ENCODE results near the gene TAS2R8.

TAS2R8 gene

GRCh38 chr12:10807186-10807585 lies at the start of gene TAS2R8:
Gene TAS2R8, minus strand, starts transcription at chr12:10807286. Its CDS starts 306 bp downstream, at chr12:10806980.
- Histone ChIP-seq H3K9me3 (ENCODE audit: control insufficient read depth, insufficient read depth, low read length) (no peaks in the 10 kb centered on the region), H3K27ac (ENCODE audit: low read depth, low read length) (no peak within 1 kb of the TSS), H3K4me1 (ENCODE audit: control insufficient read depth, insufficient read depth, low read length) (peaks cover 19% of the 10 kb centered on the region), H3K4me3 (ENCODE audit: low read depth, low read length) (no peak within 1 kb of the TSS), H3K27me3 (ENCODE audit: control insufficient read depth, insufficient read depth, low read length) (no peaks in the 10 kb centered on the region), H3K9ac (ENCODE audit: low read depth, low read length) (no peak within 1 kb of the TSS), H3K36me3 (ENCODE audit: control insufficient read depth, insufficient read depth, low read length) (no peaks in the 10 kb centered on the region)

GRCh38 chr12:10855807-10856206 lies 48.7 kb upstream of the TAS2R8 start:
- Histone ChIP-seq H3K9ac (ENCODE audit: low read depth, low read length) (no peak overlapping the region), H3K4me3 (ENCODE audit: low read depth, low read length) (no peak overlapping the region), H3K9me3 (ENCODE audit: control insufficient read depth, insufficient read depth, low read length) (peaks cover 26% of the 10 kb centered on the region), H3K27ac (ENCODE audit: low read depth, low read length) (no peak overlapping the region), H3K36me3 (ENCODE audit: control insufficient read depth, insufficient read depth, low read length) (no peaks in the 10 kb centered on the region), H3K27me3 (ENCODE audit: control insufficient read depth, insufficient read depth, low read length) (no peaks in the 10 kb centered on the region), H3K4me1 (ENCODE audit: control insufficient read depth, insufficient read depth, low read length) (no peaks in the 10 kb centered on the region)

GRCh38 chr12:10853776-10854175 lies 46.7 kb upstream of the TAS2R8 start:
- Histone ChIP-seq H3K27me3 (ENCODE audit: control insufficient read depth, insufficient read depth, low read length) (no peaks in the 10 kb centered on the region), H3K36me3 (ENCODE audit: control insufficient read depth, insufficient read depth, low read length) (no peaks in the 10 kb centered on the region), H3K9ac (ENCODE audit: low read depth, low read length) (no peak overlapping the region), H3K9me3 (ENCODE audit: control insufficient read depth, insufficient read depth, low read length) (peaks cover 26% of the 10 kb centered on the region), H3K4me3 (ENCODE audit: low read depth, low read length) (no peak overlapping the region), H3K4me1 (ENCODE audit: control insufficient read depth, insufficient read depth, low read length) (no peaks in the 10 kb centered on the region), H3K27ac (ENCODE audit: low read depth, low read length) (no peak overlapping the region)

DNA sequence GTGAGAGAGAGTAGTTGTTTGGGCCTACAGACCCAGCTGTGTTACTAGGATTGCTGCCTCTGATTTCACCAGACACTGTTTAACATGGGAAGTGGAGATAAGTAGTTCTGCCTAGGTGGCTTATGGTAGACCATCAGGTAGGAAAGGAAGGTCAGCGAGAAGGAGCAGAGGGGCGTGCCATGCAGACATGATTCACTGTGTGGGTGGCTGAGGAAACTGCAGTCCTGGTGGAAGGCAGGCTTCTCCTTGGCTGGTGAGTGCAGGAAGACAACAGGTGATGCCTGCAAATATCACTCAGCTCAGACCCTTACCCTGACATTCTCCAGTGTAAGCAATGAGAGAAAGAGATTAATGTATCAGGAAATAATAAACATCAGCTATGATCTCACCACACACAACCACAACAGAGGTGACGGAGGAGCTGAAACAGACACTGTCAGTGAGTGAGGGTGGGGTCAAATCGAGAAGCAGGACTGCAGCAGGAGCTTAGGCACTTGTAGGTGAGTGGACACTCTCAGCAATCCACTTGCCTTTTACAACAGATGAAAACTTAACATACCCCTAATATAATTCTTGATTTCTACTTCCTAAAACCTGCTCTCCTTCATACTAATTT lies 44.3 kb upstream of the TAS2R8 start:
- no peaks in the 10 kb centered on the region for H3K4me1 ChIP-seq (ENCODE audit: control insufficient read depth, insufficient read depth, low read length)
- no peak overlapping the region for H3K4me3 ChIP-seq (ENCODE audit: low read depth, low read length)
- no peaks in the 10 kb centered on the region for H3K27me3 ChIP-seq (ENCODE audit: control insufficient read depth, insufficient read depth, low read length)
- H3K9me3 ChIP-seq (ENCODE audit: control insufficient read depth, insufficient read depth, low read length) = peaks cover 12% of the 10 kb centered on the region
- H3K36me3 ChIP-seq (ENCODE audit: control insufficient read depth, insufficient read depth, low read length) = no peaks in the 10 kb centered on the region
- H3K27ac ChIP-seq (ENCODE audit: low read depth, low read length) = no peak overlapping the region
- H3K9ac ChIP-seq (ENCODE audit: low read depth, low read length) = no peak overlapping the region

GRCh38 chr12:10849425-10849878 lies 42.4 kb upstream of the TAS2R8 start, which contains the start of gene PRR4:
Gene PRR4, minus strand, starts transcription at chr12:10849475. Its CDS starts 38 bp downstream, at chr12:10849437.
- Histone ChIP-seq H3K36me3 (ENCODE audit: control insufficient read depth, insufficient read depth, low read length) (no peaks in the 10 kb centered on the region), H3K9me3 (ENCODE audit: control insufficient read depth, insufficient read depth, low read length) (no peaks in the 10 kb centered on the region), H3K27me3 (ENCODE audit: control insufficient read depth, insufficient read depth, low read length) (no peaks in the 10 kb centered on the region), H3K4me1 (ENCODE audit: control insufficient read depth, insufficient read depth, low read length) (no peaks in the 10 kb centered on the region), H3K4me3 (ENCODE audit: low read depth, low read length) (no peak within 1 kb of the TSS), H3K27ac (ENCODE audit: low read depth, low read length) (no peak within 1 kb of the TSS), H3K9ac (ENCODE audit: low read depth, low read length) (no peak within 1 kb of the TSS)

DNA sequence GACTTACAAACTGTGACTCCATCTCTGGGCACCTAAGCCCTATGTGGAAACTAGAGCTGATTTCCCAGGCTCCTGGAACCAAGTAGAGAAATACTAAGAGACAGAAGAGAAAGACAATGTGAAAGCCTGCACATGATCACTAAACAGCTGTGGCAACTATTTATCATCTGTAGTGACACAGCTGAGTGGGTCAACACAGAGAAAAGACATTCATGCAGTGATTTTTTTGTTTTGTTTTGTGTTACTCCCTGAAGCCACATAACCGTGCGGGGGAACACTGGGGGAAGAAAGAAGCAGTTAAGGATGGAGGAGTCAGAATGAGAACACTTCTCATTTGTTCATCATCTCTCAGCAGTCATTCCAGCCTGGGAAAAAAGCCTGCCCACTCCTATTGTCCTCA lies 40.7 kb upstream of the TAS2R8 start:
- no peaks in the 10 kb centered on the region for H3K9me3 ChIP-seq (ENCODE audit: control insufficient read depth, insufficient read depth, low read length)
- H3K36me3 ChIP-seq (ENCODE audit: control insufficient read depth, insufficient read depth, low read length) = no peaks in the 10 kb centered on the region
- H3K27me3 ChIP-seq (ENCODE audit: control insufficient read depth, insufficient read depth, low read length) = no peaks in the 10 kb centered on the region
- H3K4me3 ChIP-seq (ENCODE audit: low read depth, low read length) = no peak overlapping the region
- peaks cover 7% of the 10 kb centered on the region; the same call in 1 of the 2 replicates for H3K4me1 ChIP-seq (ENCODE audit: control insufficient read depth, insufficient read depth, low read length)
- no peak overlapping the region for H3K27ac ChIP-seq (ENCODE audit: low read depth, low read length)
- H3K9ac ChIP-seq (ENCODE audit: low read depth, low read length) = no peak overlapping the region

DNA sequence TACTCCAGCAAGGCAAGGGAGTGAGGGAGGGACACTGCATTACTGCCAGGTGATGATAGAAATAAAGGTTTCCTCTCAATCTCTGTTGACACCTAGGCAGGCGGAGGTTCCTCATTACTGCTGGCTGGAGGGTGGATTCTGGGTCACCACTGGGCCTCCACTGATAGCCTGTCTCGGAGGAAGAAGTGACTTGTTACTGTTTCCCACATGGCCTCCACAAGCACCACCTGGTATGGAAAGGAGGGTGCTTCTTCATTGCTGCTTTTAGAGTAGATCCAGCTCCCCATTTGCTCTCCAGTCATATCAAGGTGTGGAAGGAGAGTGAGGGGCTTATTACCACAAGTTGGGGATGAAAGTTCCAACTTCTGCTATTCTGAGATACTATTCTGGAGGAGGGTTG lies 35.8 kb upstream of the TAS2R8 start:
- H3K36me3 ChIP-seq (ENCODE audit: control insufficient read depth, insufficient read depth, low read length) = no peaks in the 10 kb centered on the region
- no peaks in the 10 kb centered on the region for H3K27me3 ChIP-seq (ENCODE audit: control insufficient read depth, insufficient read depth, low read length)
- H3K4me3 ChIP-seq (ENCODE audit: low read depth, low read length) = no peak overlapping the region
- no peaks in the 10 kb centered on the region for H3K9me3 ChIP-seq (ENCODE audit: control insufficient read depth, insufficient read depth, low read length)
- no peak overlapping the region for H3K9ac ChIP-seq (ENCODE audit: low read depth, low read length)
- no peak overlapping the region for H3K27ac ChIP-seq (ENCODE audit: low read depth, low read length)
- H3K4me1 ChIP-seq (ENCODE audit: control insufficient read depth, insufficient read depth, low read length) = peaks cover 13% of the 10 kb centered on the region

DNA sequence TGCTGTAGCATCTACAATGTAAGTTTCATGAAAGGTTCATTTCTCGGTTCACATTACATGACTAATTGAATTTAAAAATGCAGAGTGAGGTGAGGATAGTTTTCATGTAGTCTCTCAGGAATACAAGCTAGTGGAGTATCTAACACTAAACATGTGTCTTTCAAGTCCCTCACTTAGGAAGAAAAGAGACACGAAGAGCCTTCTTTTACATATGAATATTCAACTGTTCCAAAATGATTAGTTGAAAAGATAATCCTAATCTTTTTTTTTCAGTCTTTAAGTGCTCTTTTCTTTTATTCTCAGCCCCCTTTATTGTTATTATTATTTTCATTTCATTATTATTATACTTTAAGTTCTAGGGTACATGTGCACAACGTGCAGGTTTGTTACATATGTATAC lies 31.4 kb upstream of the TAS2R8 start:
- H3K4me3 ChIP-seq (ENCODE audit: low read depth, low read length) = no peak overlapping the region
- H3K9ac ChIP-seq (ENCODE audit: low read depth, low read length) = no peak overlapping the region
- H3K27ac ChIP-seq (ENCODE audit: low read depth, low read length) = no peak overlapping the region
- H3K27me3 ChIP-seq (ENCODE audit: control insufficient read depth, insufficient read depth, low read length) = no peaks in the 10 kb centered on the region
- peaks cover 7% of the 10 kb centered on the region for H3K4me1 ChIP-seq (ENCODE audit: control insufficient read depth, insufficient read depth, low read length)
- H3K9me3 ChIP-seq (ENCODE audit: control insufficient read depth, insufficient read depth, low read length) = no peaks in the 10 kb centered on the region
- H3K36me3 ChIP-seq (ENCODE audit: control insufficient read depth, insufficient read depth, low read length) = no peaks in the 10 kb centered on the region

DNA sequence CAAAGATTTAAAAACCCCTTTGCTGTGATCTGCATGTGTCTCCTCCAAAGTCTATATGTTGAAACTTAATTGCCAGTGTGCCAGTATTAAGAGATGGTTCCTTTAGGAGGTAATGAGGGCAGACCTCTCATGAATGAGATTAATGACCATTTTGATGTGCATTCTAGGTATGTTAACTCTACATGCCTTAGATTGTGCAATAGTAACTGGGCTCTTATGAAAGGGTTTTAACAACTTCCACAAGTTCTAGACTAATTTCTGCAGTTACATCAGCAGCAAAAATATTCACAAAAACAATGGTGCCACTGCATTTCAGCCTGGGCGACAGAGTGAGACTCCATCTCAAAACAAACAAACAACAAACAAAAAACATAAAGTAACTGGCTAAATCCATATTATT lies 22.9 kb upstream of the TAS2R8 start:
- Histone ChIP-seq H3K27ac (ENCODE audit: low read depth, low read length) (no peak overlapping the region), H3K27me3 (ENCODE audit: control insufficient read depth, insufficient read depth, low read length) (no peaks in the 10 kb centered on the region), H3K36me3 (ENCODE audit: control insufficient read depth, insufficient read depth, low read length) (no peaks in the 10 kb centered on the region), H3K4me3 (ENCODE audit: low read depth, low read length) (no peak overlapping the region), H3K9ac (ENCODE audit: low read depth, low read length) (no peak overlapping the region), H3K4me1 (ENCODE audit: control insufficient read depth, insufficient read depth, low read length) (no peaks in the 10 kb centered on the region), H3K9me3 (ENCODE audit: control insufficient read depth, insufficient read depth, low read length) (no peaks in the 10 kb centered on the region)

DNA sequence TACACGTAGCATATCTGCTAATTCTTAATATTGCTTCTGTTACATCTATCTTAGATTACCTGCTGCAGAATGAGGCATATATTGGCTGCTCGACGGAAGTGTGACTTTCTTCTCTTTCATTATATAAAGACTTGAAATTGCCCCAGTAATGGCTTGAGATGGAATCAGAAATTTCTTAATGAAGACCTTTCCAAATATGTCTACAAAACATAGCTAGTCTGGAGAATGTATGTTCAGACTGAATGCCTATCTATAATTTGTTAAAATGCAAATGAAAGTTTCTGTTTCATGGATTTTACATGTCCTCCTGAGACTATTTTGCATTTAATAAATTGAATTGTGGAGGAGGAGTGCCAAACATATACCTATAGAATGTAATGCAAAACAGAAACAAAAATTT lies 19.2 kb upstream of the TAS2R8 start, which contains the start of gene TAS2R10:
TSS of gene TAS2R10 (minus strand) at position 101 of the 400 bp plus-strand sequence. CDS start at position 12, 89 bp downstream.
- Histone ChIP-seq H3K27ac (ENCODE audit: low read depth, low read length) (no peak within 1 kb of the TSS), H3K36me3 (ENCODE audit: control insufficient read depth, insufficient read depth, low read length) (no peaks in the 10 kb centered on the region), H3K4me1 (ENCODE audit: control insufficient read depth, insufficient read depth, low read length) (no peaks in the 10 kb centered on the region), H3K9ac (ENCODE audit: low read depth, low read length) (no peak within 1 kb of the TSS), H3K9me3 (ENCODE audit: control insufficient read depth, insufficient read depth, low read length) (no peaks in the 10 kb centered on the region), H3K27me3 (ENCODE audit: control insufficient read depth, insufficient read depth, low read length) (no peaks in the 10 kb centered on the region), H3K4me3 (ENCODE audit: low read depth, low read length) (no peak within 1 kb of the TSS)

- Histone ChIP-seq H3K9ac (ENCODE audit: low read depth, low read length) (no peak overlapping the region), H3K36me3 (ENCODE audit: control insufficient read depth, insufficient read depth, low read length) (no peaks in the 10 kb centered on the region), H3K4me1 (ENCODE audit: control insufficient read depth, insufficient read depth, low read length) (no peaks in the 10 kb centered on the region), H3K4me3 (ENCODE audit: low read depth, low read length) (no peak overlapping the region), H3K27me3 (ENCODE audit: control insufficient read depth, insufficient read depth, low read length) (no peaks in the 10 kb centered on the region), H3K27ac (ENCODE audit: low read depth, low read length) (no peak overlapping the region), H3K9me3 (ENCODE audit: control insufficient read depth, insufficient read depth, low read length) (no peaks in the 10 kb centered on the region)
Observed at GRCh38 chr12:10824957-10825356, 17.9 kb upstream of the TAS2R8 start.

Data from HUES48 (cell line).